GM21447 (cell line): ENCODE data around the gene LRRC15.

Source experiments
- ATAC-seq: cut with Tn5 transposase; IDR thresholded peaks from one replicate; pipeline ENCODE4 v1.9.1; 2021; ENCODE audit not compliant: unreplicated experiment

LRRC15 gene

DNA sequence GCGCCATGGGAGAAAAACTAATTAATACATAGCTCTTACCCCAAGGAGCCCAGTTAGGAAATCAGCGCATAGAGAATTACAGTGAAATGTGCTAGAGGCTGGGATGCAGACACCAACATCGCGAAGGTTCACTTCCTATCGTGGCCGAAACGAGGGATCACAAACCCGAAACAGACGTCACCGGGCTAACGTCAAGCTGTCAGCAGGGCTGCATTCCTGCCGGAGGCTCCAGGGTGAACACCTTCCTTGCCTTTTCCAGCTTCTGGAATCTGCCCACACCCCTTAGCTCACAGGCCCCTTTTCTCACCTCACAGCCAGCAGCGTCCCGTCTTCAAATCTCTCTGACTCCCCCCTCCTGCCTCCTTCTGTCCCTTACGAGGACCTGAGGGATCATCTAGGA is 16.5 kb upstream of the LRRC15 start:
- no peak for ATAC-seq

GRCh38 chr3:194384569-194385001 is 15.0 kb upstream of the LRRC15 start:
- ATAC-seq, result no peak

DNA sequence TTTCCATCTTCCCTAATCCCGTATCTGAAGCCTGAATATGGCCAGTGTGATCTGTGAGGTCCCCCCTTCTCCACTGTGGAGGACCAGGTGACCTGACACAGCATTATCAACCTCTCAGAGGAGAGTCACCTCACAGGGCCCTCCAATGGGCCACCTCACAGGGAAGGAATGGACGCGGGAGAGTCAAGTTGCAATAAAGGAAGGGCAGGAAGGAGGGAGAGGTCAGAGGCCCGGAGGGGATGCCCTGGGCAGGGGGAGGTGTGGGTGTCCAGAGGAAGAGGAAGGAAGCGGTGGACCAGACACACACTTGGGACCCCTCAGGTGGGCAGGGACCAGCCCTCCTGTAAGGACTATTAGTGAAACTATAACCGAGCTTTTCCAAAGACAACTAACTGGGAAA is 14.6 kb upstream of the LRRC15 start:
- ATAC-seq, result no peak

- no peak for ATAC-seq
Observed at GRCh38 chr3:194383276-194383940, 13.9 kb upstream of the LRRC15 start.

GRCh38 chr3:194382892-194383223 is 13.3 kb upstream of the LRRC15 start:
- no peak for ATAC-seq

GRCh38 chr3:194382196-194382891 is 12.8 kb upstream of the LRRC15 start:
- ATAC-seq, result no peak

GRCh38 chr3:194381460-194381875 is 11.9 kb upstream of the LRRC15 start:
- no peak for ATAC-seq

- ATAC-seq, result no peak
Observed at GRCh38 chr3:194380326-194380725, 10.8 kb upstream of the LRRC15 start.

GRCh38 chr3:194379651-194380050 is 10.1 kb upstream of the LRRC15 start:
- ATAC-seq, result no peak

DNA sequence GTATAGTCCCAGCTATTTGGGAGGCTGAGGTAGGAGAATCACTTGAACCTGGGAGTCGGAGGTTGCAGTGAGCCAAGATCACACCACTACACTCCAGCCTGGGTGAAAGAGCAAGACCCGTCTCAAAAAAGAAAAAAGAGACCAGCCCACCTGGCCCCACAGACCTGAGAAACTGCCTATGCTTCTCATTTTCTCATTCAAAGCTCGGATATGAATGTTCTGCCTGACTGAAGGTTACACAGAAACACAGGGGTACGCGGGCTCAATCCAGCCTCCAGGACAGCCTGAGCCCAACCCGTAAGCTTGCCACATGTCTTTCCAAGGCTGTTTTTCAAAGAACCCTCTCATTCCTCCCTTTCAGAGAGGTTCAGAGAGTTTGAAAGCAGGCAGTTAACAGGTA is 9.7 kb upstream of the LRRC15 start:
- ATAC-seq, result no peak

- ATAC-seq, result no peak
Observed at GRCh38 chr3:194377708-194378107, 8.2 kb upstream of the LRRC15 start.

GRCh38 chr3:194376241-194376560 is 6.7 kb upstream of the LRRC15 start:
- no peak for ATAC-seq

GRCh38 chr3:194375473-194376240 is 6.1 kb upstream of the LRRC15 start:
- no peak for ATAC-seq

DNA sequence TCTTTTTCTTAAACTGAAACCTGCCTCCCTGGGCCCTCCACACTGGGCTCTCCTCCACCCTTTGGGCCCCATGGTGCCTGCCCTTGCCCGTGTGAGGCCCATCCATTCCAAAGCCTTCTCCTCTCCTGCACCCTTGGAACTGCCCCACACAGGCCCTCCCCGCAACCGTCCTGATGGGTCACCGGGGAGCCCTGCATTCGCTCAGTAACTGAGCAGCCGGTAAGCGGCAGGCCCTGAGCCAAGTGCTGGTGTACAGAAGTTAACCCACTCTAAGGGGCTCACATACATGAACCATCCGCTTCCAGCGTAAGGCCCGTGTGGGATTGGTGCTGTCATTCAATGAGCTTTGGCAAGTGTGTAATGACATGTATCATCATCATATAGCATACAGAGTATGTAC is 5.4 kb upstream of the LRRC15 start:
- no peak for ATAC-seq

- ATAC-seq, result no peak
Observed at GRCh38 chr3:194373899-194374298, 4.4 kb upstream of the LRRC15 start.

DNA sequence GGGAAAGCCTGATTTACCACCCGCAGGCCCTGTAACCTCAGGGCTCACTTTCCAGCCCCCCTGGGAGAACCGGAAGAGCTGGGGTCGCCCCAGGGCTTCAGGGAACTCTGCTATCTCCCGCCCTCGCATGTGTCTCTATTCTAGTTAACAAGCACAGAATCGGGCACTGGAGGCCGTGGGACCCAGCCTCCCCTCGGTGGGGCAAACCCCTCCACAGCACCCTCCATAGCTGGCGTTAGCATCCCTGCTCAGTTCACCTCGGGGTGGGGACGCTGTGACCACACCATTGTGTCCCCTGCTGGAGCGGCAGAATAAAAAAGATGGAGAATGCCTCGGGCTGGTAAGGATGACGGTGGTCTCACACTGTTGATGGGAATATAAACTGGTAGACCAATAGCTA is 3.5 kb upstream of the LRRC15 start:
- ATAC-seq, result no peak

- no peak for ATAC-seq
Observed at GRCh38 chr3:194370753-194371152, 1.2 kb upstream of the LRRC15 start.

DNA sequence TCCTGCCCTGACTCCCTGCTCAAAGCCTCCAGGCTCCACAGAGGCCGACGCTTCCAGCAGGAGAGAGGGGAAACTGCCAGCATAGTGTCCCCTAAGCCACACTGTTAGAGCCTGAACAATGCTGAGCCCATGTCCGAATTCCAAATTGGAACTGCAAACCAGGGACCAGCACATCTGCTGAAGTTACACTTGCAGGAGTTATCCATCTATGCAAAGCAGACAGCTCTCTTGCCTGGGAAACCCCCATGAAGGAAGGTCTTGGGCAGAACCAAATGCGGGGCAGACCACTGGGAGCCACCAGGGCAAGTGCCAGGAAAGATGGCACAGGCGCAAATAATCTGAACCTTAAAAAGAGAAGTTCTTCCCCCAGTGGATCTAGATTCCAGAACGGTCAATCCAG is 625 bp downstream of the LRRC15 start:
- ATAC-seq, result no peak

GRCh38 chr3:194367992-194368841 is 1.3 kb downstream of the LRRC15 start:
- no peak for ATAC-seq

DNA sequence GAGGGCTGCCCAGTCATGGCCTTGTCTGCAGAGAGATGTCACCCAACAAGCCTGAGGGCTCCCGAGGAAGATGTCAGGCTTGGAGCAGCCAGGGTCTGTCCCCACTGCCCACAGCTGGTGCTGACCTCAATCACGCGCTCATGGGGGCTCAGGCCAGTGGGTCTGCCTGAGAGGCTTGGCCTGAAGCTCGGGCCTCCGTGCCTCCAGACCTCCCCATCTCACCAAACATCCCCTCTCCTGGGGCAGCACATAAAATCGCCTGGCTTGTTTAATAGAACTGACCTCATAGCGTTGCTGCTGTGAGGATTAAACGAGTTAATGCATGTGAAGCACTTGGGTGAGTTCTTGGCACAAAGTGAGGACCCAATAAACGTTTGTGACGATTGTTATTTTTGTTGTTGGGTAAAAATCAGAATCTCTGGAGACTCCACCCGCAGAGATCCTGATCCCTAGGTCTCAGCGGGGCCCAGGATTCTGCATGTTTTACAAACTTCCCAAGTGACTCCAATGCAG is 3.5 kb downstream of the LRRC15 start:
- no peak for ATAC-seq

GRCh38 chr3:194365526-194365925 is 4.0 kb downstream of the LRRC15 start:
- ATAC-seq, result no peak
